Measurements from ENCODE around the gene UBE2D3.

The UBE2D3 gene

GRCh38 chr4:102772738-102773340 is 54.5 kb downstream of the UBE2D3 start:
- DNase-seq (ENCODE audit: low read depth): no peak
- no peak overlapping the region for H3K4me3 ChIP-seq (ENCODE audit: low read length)
- TF ChIP-seq CTCF (IDR thresholded peaks at IDR 0.05; ENCODE audit: insufficient read depth, low read depth, low read length, missing control alignments): no peak

GRCh38 chr4:102764901-102765300 is 62.5 kb downstream of the UBE2D3 start:
- TF ChIP-seq CTCF (IDR thresholded peaks at IDR 0.05; ENCODE audit: insufficient read depth, low read depth, low read length, missing control alignments): no peak
- DNase-seq (ENCODE audit: low read depth): no peak
- no peak overlapping the region for H3K4me3 ChIP-seq (ENCODE audit: low read length)

GRCh38 chr4:102761906-102762305 is 65.4 kb downstream of the UBE2D3 start:
- no peak for DNase-seq (ENCODE audit: low read depth)
- TF ChIP-seq CTCF (IDR thresholded peaks at IDR 0.05; ENCODE audit: insufficient read depth, low read depth, low read length, missing control alignments): no peak
- H3K4me3 ChIP-seq (ENCODE audit: low read length): no peak overlapping the region

DNA sequence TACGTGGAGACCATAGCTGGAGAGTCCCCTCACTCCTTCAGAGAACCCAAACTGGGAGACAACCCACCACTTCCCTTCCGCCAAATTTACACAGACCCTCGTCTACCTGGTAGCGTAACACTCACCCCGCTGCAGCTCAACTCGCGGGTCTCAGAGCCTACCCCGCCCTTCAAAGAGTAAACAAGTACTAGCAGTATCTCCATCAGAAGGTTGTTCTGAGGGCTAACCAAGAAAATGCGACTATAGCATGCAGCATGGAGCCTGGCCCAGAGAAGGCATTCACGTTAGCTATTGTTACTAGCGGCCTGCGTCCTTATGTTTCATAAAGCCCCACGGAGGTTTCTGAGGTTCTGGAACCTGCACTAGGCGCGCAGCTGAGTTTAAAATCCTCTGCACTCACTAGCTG is 66.1 kb downstream of the UBE2D3 start:
- no peak for TF ChIP-seq CTCF (IDR thresholded peaks at IDR 0.05; ENCODE audit: insufficient read depth, low read depth, low read length, missing control alignments)
- DNase-seq (ENCODE audit: low read depth): peak; percentile 14
- H3K4me3 ChIP-seq (ENCODE audit: low read length): peak overlapping the region; percentile 76

- DNase-seq (ENCODE audit: low read depth): peak; percentile 81
- TF ChIP-seq CTCF (IDR thresholded peaks at IDR 0.05; ENCODE audit: insufficient read depth, low read depth, low read length, missing control alignments): no peak
- H3K4me3 ChIP-seq (ENCODE audit: low read length): peak within 1 kb of the TSS; percentile 76
These were observed 66.6 kb downstream of the UBE2D3 start, which contains the start of gene MANBA for GRCh38 chr4:102760645-102761295. MANBA (minus strand) TSS chr4:102760968; CDS start chr4:102760894, 74 bp downstream.

- H3K4me3 ChIP-seq (ENCODE audit: low read length): peak overlapping the region; percentile 76
- no peak for TF ChIP-seq CTCF (IDR thresholded peaks at IDR 0.05; ENCODE audit: insufficient read depth, low read depth, low read length, missing control alignments)
- DNase-seq (ENCODE audit: low read depth): peak; percentile 50
These were observed 67.3 kb downstream of the UBE2D3 start for GRCh38 chr4:102759831-102760644.

Data from epithelial cell of esophagus (primary cell).